ENCODE measurements around the gene ANO2. TPM values are rescaled to one million over a fixed set of nuclear protein-coding genes. Genes with fewer than 3 reads are reported as not detected.

Gene ANO2
- total RNA-seq, 3 donors from 2014 or later (not counting 1 experiment from before 2014, with no cell fraction given), result not detected

GRCh38 chr12:5872745-5873144 is 72.3 kb downstream of the ANO2 start:
- DNase-seq (no peak), ATAC-seq (no peak)
- H3K4me3 ChIP-seq (ENCODE audit: low read length), result no peak overlapping the region
- no peak overlapping the region for H3K27ac ChIP-seq (ENCODE audit: low read length)
- H3K36me3 Mint-ChIP-seq, result no peaks in the 10 kb centered on the region
- no peaks in the 10 kb centered on the region for H3K4me1 Mint-ChIP-seq
- no peaks in the 10 kb centered on the region for H3K9me3 ChIP-seq (ENCODE audit: control insufficient read depth, insufficient read depth, low read length)
- intact Hi-C loops (cut with micrococcal nuclease), result no loop called here
- no peak overlapping the region for H3K27ac Mint-ChIP-seq
- no peak overlapping the region for H3K4me3 Mint-ChIP-seq
- TF ChIP-seq, protein P1, sequence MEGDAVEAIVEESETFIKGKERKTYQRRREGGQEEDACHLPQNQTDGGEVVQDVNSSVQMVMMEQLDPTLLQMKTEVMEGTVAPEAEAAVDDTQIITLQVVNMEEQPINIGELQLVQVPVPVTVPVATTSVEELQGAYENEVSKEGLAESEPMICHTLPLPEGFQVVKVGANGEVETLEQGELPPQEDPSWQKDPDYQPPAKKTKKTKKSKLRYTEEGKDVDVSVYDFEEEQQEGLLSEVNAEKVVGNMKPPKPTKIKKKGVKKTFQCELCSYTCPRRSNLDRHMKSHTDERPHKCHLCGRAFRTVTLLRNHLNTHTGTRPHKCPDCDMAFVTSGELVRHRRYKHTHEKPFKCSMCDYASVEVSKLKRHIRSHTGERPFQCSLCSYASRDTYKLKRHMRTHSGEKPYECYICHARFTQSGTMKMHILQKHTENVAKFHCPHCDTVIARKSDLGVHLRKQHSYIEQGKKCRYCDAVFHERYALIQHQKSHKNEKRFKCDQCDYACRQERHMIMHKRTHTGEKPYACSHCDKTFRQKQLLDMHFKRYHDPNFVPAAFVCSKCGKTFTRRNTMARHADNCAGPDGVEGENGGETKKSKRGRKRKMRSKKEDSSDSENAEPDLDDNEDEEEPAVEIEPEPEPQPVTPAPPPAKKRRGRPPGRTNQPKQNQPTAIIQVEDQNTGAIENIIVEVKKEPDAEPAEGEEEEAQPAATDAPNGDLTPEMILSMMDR (IDR thresholded peaks at IDR 0.05), result no peak
- H3K36me3 ChIP-seq (ENCODE audit: control insufficient read depth, insufficient read depth, low read length), result no peaks in the 10 kb centered on the region
- H3K27me3 ChIP-seq (ENCODE audit: control insufficient read depth, insufficient read depth, low read length), result no peaks in the 10 kb centered on the region
- H3K9me3 Mint-ChIP-seq, result no peaks in the 10 kb centered on the region
- H3K27me3 Mint-ChIP-seq (ENCODE audit: low read depth in 2 of 2), result peaks cover 0 to 3% of the 10 kb centered on the region in 2 donors
- WGBS (ENCODE audit: insufficient coverage), result 72% methylated on average over 4 of the region's 4 CpGs
- H3K4me1 ChIP-seq (ENCODE audit: control insufficient read depth, insufficient read depth, low read length), result no peaks in the 10 kb centered on the region

- intact Hi-C loops (cut with micrococcal nuclease), result no loop called here
- no peak overlapping the region for H3K4me3 Mint-ChIP-seq
- Histone ChIP-seq H3K27me3 (ENCODE audit: control insufficient read depth, insufficient read depth, low read length) (no peaks in the 10 kb centered on the region), H3K27ac (ENCODE audit: low read length) (no peak overlapping the region), H3K36me3 (ENCODE audit: control insufficient read depth, insufficient read depth, low read length) (no peaks in the 10 kb centered on the region), H3K4me3 (ENCODE audit: low read length) (no peak overlapping the region), H3K9me3 (ENCODE audit: control insufficient read depth, insufficient read depth, low read length) (no peaks in the 10 kb centered on the region), H3K4me1 (ENCODE audit: control insufficient read depth, insufficient read depth, low read length) (no peaks in the 10 kb centered on the region)
- 73% methylated on average over 1 of the region's 1 CpG for WGBS (ENCODE audit: insufficient coverage)
- H3K9me3 Mint-ChIP-seq, result no peaks in the 10 kb centered on the region
- H3K4me1 Mint-ChIP-seq, result no peaks in the 10 kb centered on the region
- H3K27me3 Mint-ChIP-seq (ENCODE audit: low read depth in 2 of 2), result peaks cover 0 to 3% of the 10 kb centered on the region in 2 donors
- DNase-seq (no peak), ATAC-seq (no peak)
- H3K27ac Mint-ChIP-seq, result no peak overlapping the region
- no peaks in the 10 kb centered on the region for H3K36me3 Mint-ChIP-seq
- TF ChIP-seq, protein P1 (IDR thresholded peaks at IDR 0.05), result no peak
These were observed 73.3 kb downstream of the ANO2 start for GRCh38 chr12:5871741-5872140.

GRCh38 chr12:5870183-5870582 is 74.9 kb downstream of the ANO2 start:
- 71% methylated on average over 3 of the region's 3 CpGs for WGBS (ENCODE audit: insufficient coverage)
- Mint-ChIP-seq H3K27ac (no peak overlapping the region), H3K36me3 (no peaks in the 10 kb centered on the region), H3K27me3 (ENCODE audit: low read depth in 2 of 2) (peaks cover 0 to 3% of the 10 kb centered on the region in 2 donors), H3K4me3 (no peak overlapping the region), H3K9me3 (no peaks in the 10 kb centered on the region), H3K4me1 (no peaks in the 10 kb centered on the region)
- TF ChIP-seq, protein P1 (IDR thresholded peaks at IDR 0.05), result no peak
- H3K27ac ChIP-seq (ENCODE audit: low read length), result no peak overlapping the region
- ATAC-seq, result no peak
- intact Hi-C loops (cut with micrococcal nuclease), result no loop called here
- no peaks in the 10 kb centered on the region for H3K27me3 ChIP-seq (ENCODE audit: control insufficient read depth, insufficient read depth, low read length)
- DNase-seq, result no peak
- H3K4me3 ChIP-seq (ENCODE audit: low read length), result no peak overlapping the region
- no peaks in the 10 kb centered on the region for H3K4me1 ChIP-seq (ENCODE audit: control insufficient read depth, insufficient read depth, low read length)
- no peaks in the 10 kb centered on the region for H3K9me3 ChIP-seq (ENCODE audit: control insufficient read depth, insufficient read depth, low read length)
- no peaks in the 10 kb centered on the region for H3K36me3 ChIP-seq (ENCODE audit: control insufficient read depth, insufficient read depth, low read length)

- no peak overlapping the region for H3K4me3 Mint-ChIP-seq
- intact Hi-C loops (cut with micrococcal nuclease), result no loop called here
- no peaks in the 10 kb centered on the region for H3K9me3 Mint-ChIP-seq
- Histone ChIP-seq H3K4me3 (ENCODE audit: low read length) (no peak overlapping the region), H3K9me3 (ENCODE audit: control insufficient read depth, insufficient read depth, low read length) (no peaks in the 10 kb centered on the region), H3K4me1 (ENCODE audit: control insufficient read depth, insufficient read depth, low read length) (no peaks in the 10 kb centered on the region), H3K27me3 (ENCODE audit: control insufficient read depth, insufficient read depth, low read length) (no peaks in the 10 kb centered on the region), H3K27ac (ENCODE audit: low read length) (no peak overlapping the region), H3K36me3 (ENCODE audit: control insufficient read depth, insufficient read depth, low read length) (no peaks in the 10 kb centered on the region)
- no peaks in the 10 kb centered on the region for H3K4me1 Mint-ChIP-seq
- H3K36me3 Mint-ChIP-seq, result no peaks in the 10 kb centered on the region
- H3K27me3 Mint-ChIP-seq (ENCODE audit: low read depth in 2 of 2), result no peaks in the 10 kb centered on the region
- ATAC-seq (no peak), DNase-seq (no peak)
- TF ChIP-seq, protein P1 (IDR thresholded peaks at IDR 0.05), result no peak
- WGBS (ENCODE audit: insufficient coverage), result 84% methylated on average over 10 of the region's 10 CpGs
- no peak overlapping the region for H3K27ac Mint-ChIP-seq
These were observed 76.3 kb downstream of the ANO2 start for GRCh38 chr12:5868625-5869295.
